Endothelial cell of umbilical vein (primary cell): ENCODE measurements around the gene SGO1.

Source experiments
- FOS ChIP-seq: IDR thresholded peaks from 2 replicates; pipeline ENCODE4 v1.6.1; 2011; ENCODE audit warnings: mild to moderate bottlenecking, low read length, moderate library complexity, borderline replicate concordance; ENCODE audit not compliant: insufficient read depth
- JUN ChIP-seq: IDR thresholded peaks from 2 replicates; pipeline ENCODE4 v1.6.1; 2011; ENCODE audit warnings: borderline replicate concordance, low read depth; ENCODE audit not compliant: insufficient read length, insufficient read depth
- MYC ChIP-seq: IDR thresholded peaks from one replicate; pipeline ENCODE4 v1.6.1; 2011; ENCODE audit warnings: mild to moderate bottlenecking, low read depth, low read length
- POLR2A ChIP-seq: IDR thresholded peaks from 2 replicates; pipeline ENCODE4 v1.6.1; 2012; ENCODE audit warnings: low read depth, mild to moderate bottlenecking, control low read depth, low read length
- POLR2AphosphoS5 ChIP-seq: IDR thresholded peaks from 2 replicates; pipeline ENCODE4 v1.6.1; 2012; ENCODE audit warnings: low read depth, mild to moderate bottlenecking, control low read depth, low read length, moderate library complexity; ENCODE audit not compliant: insufficient read depth
- TF ChIP-seq, protein P1 (sequence below), 2 donors: IDR thresholded peaks; 1 replicate in 1 of 2; 2 replicates in 1 of 2; pipeline ENCODE4 v1.5.1; 2011; ENCODE audit warnings: low read length in 2 of 2, mild to moderate bottlenecking in 2 of 2, moderate library complexity in 2 of 2, control low read depth in 1 of 2, inconsistent platforms in 1 of 2, low read depth in 1 of 2; ENCODE audit not compliant: insufficient read depth in 1 of 2; ENCODE audit errors: extremely low read depth in 1 of 2
- TF ChIP-seq, protein P2 (sequence below): IDR thresholded peaks from 2 replicates; pipeline ENCODE4 v1.6.1; 2011; ENCODE audit not compliant: insufficient read depth, insufficient read length

DNA sequence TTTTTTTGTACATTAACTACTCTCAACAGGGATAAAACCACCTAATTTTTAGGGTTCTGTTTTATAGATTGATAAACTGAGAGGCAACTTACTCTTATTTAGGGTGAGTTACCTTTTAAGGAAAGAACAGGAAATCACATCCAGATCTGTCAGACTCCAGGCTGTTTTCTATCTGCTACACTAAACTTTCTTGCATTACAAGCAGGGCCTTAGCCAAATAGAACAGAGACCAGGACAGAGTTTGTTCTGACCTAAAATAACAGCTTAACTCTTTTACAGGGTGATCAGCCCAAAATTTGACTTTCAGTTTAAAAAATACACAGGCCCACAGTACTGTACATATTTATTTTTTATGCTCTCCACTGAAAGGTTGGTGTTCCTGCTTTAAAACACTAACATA, 38.6 kb downstream of the SGO1 start:
- no peak for TF ChIP-seq POLR2A
- TF ChIP-seq, protein P1, sequence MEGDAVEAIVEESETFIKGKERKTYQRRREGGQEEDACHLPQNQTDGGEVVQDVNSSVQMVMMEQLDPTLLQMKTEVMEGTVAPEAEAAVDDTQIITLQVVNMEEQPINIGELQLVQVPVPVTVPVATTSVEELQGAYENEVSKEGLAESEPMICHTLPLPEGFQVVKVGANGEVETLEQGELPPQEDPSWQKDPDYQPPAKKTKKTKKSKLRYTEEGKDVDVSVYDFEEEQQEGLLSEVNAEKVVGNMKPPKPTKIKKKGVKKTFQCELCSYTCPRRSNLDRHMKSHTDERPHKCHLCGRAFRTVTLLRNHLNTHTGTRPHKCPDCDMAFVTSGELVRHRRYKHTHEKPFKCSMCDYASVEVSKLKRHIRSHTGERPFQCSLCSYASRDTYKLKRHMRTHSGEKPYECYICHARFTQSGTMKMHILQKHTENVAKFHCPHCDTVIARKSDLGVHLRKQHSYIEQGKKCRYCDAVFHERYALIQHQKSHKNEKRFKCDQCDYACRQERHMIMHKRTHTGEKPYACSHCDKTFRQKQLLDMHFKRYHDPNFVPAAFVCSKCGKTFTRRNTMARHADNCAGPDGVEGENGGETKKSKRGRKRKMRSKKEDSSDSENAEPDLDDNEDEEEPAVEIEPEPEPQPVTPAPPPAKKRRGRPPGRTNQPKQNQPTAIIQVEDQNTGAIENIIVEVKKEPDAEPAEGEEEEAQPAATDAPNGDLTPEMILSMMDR (IDR thresholded peaks at IDR 0.05; ENCODE audit: extremely low read depth in 1 of 2, insufficient read depth in 1 of 2, low read depth in 1 of 2, low read length in 2 of 2), result no peak
- no peak for TF ChIP-seq FOS
- TF ChIP-seq POLR2AphosphoS5, result no peak
- TF ChIP-seq JUN, result no peak
- no peak for TF ChIP-seq MYC
- TF ChIP-seq, protein P2, sequence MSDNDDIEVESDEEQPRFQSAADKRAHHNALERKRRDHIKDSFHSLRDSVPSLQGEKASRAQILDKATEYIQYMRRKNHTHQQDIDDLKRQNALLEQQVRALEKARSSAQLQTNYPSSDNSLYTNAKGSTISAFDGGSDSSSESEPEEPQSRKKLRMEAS, result no peak
